Adrenal gland (tissue), 5 donors: ENCODE measurements around the gene NNT.

ENCODE experiments used
- POLR2A ChIP-seq, 2 donors: fragments of 450-650 bp; IDR thresholded peaks; one replicate each; pipeline ENCODE4 v1.6.1; 2017; ENCODE audit warnings: antibody characterized with exemption in 2 of 2, mild to moderate bottlenecking in 2 of 2, moderate library complexity in 1 of 2
- TF ChIP-seq, protein P1 (sequence below), 6 experiments: fragments of 450-650 bp in 4 of 6; fragments of 200-600 bp in 2 of 6; sonication (generic) in 1 of 6; IDR thresholded peaks; 1 replicate in 5 of 6; 2 replicates in 1 of 6; pipeline versions ENCODE4 v1.5.1 to v1.8.0; 2016 to 2021; ENCODE audit warnings: antibody characterized with exemption in 6 of 6, mild to moderate bottlenecking in 2 of 6, moderate library complexity in 1 of 6
- donor health status: DM: no; HTN: no; CAD: no.

- TF ChIP-seq, protein P1, sequence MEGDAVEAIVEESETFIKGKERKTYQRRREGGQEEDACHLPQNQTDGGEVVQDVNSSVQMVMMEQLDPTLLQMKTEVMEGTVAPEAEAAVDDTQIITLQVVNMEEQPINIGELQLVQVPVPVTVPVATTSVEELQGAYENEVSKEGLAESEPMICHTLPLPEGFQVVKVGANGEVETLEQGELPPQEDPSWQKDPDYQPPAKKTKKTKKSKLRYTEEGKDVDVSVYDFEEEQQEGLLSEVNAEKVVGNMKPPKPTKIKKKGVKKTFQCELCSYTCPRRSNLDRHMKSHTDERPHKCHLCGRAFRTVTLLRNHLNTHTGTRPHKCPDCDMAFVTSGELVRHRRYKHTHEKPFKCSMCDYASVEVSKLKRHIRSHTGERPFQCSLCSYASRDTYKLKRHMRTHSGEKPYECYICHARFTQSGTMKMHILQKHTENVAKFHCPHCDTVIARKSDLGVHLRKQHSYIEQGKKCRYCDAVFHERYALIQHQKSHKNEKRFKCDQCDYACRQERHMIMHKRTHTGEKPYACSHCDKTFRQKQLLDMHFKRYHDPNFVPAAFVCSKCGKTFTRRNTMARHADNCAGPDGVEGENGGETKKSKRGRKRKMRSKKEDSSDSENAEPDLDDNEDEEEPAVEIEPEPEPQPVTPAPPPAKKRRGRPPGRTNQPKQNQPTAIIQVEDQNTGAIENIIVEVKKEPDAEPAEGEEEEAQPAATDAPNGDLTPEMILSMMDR (IDR thresholded peaks at IDR 0.05): no peak
- TF ChIP-seq POLR2A (IDR thresholded peaks at IDR 0.05): no peak
These were observed 35.1 kb downstream of the NNT start for GRCh38 chr5:43638107-43638506.
